ENCODE data around the gene EWSR1. TPM values are rescaled to one million over a fixed set of nuclear protein-coding genes. Genes with fewer than 3 reads are reported as not detected.

The EWSR1 gene
- total and polyA plus RNA-seq, 2 of the 4 experiments (the other 2 are of a cell fraction), result 243 to 518 TPM

DNA sequence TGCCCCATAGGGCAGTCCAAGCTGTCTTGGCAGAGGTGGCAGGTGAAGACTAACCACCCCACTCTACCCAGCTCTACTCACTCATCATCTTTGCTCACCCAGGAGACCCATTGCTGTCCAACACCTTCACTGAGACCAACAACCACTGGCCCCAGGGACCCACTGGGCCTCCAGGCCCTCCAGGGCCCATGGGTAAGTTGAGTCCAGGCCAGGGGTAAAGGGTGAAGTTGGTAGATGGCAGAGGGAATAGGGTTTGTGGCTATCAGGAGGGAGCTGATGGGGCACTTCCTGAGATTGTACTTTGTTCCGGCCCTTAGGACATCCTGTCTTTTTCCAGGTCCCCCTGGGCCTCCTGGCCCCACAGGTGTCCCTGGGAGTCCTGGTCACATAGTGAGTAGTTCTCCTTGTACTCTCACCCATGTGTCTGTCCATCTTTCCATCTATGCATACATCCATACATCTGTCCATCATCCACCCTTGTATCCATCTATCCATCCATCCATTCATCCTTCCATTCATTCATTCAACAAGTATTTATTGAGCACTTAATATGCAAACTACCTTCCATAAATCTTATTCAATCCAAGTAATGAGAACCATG lies 34.7 kb upstream of the EWSR1 start:
- Histone ChIP-seq H2AK9ac (replicated peaks; ENCODE audit: low read depth, low read length, poor library complexity) (no peak overlapping the region), H3K79me1 (ENCODE audit: low read depth in 1 of 2, low read length in 2 of 2) (no peaks in the 10 kb centered on the region), H3K27ac (ENCODE audit: insufficient read depth, low read length) (no peak overlapping the region), H3K9ac (ENCODE audit: low read depth, low read length) (no peak overlapping the region), H3K4ac (ENCODE audit: low read depth, low read length) (no peak overlapping the region), H2BK15ac (ENCODE audit: low read depth, low read length) (no peak overlapping the region), H2AFZ (replicated peaks; ENCODE audit: low read length, poor library complexity) (peak overlapping the region; percentile 32), H3K36me3 (ENCODE audit: control insufficient read depth, insufficient read depth, low read length) (no peaks in the 10 kb centered on the region), H2AK5ac (ENCODE audit: low read depth, low read length) (no peak overlapping the region), H3K4me2 (ENCODE audit: low read depth, low read length) (no peak overlapping the region), H4K20me1 (ENCODE audit: insufficient read depth, low read length) (no peaks in the 10 kb centered on the region), H2BK5ac (ENCODE audit: low read depth, low read length, poor library complexity, severe bottlenecking) (no peak overlapping the region), H4K91ac (ENCODE audit: insufficient read depth, low read depth, low read length) (no peak overlapping the region), H4K8ac (ENCODE audit: low read depth in 2 of 2, low read length in 2 of 2) (no peak overlapping the region), H4K5ac (ENCODE audit: low read depth, low read length) (no peak overlapping the region), H2BK120ac (ENCODE audit: low read depth, low read length) (no peak overlapping the region), H3K4me3 (ENCODE audit: insufficient read depth, low read depth, low read length) (no peak overlapping the region), H3K14ac (replicated peaks; ENCODE audit: low read depth, low read length) (no peak overlapping the region), H2BK20ac (ENCODE audit: low read depth, low read length) (no peak overlapping the region), H3K9me3 (ENCODE audit: control insufficient read depth, insufficient read depth, low read length) (peaks cover 2% of the 10 kb centered on the region; the same call in 1 of the 2 replicates), H3K9me1 (ENCODE audit: insufficient read depth, low read length) (no peaks in the 10 kb centered on the region), H3K4me1 (ENCODE audit: control insufficient read depth, insufficient read depth, low read length) (no peaks in the 10 kb centered on the region), H3K18ac (ENCODE audit: low read depth, low read length) (no peak overlapping the region), H3K56ac (ENCODE audit: extremely low read depth, insufficient read depth, low read length) (no peak overlapping the region), H3K27me3 (ENCODE audit: control insufficient read depth, insufficient read depth, low read length) (peaks cover 2% of the 10 kb centered on the region; the same call in 1 of the 2 replicates), H3K23ac (ENCODE audit: low read depth, low read length) (no peak overlapping the region)
- ChIA-PET CTCF (interaction anchor here (1.3 kb wide), 1 partner anchor 30 kb away, joined by 3 read pairs; no protein-coding TSS in a partner anchor), POLR2A (ENCODE audit: unreplicated experiment) (no interaction called here)
- DNase-seq (no peak), ATAC-seq (ENCODE audit: low read depth) (no peak)
- intact Hi-C loops (cut with micrococcal nuclease) (no loop called here), in situ Hi-C loops (cut with MboI; ENCODE audit: low sequenced_read_pairs) (loop anchor here (25.0 kb wide), 1 partner anchor 621 kb away; no protein-coding TSS in a partner anchor), dilution Hi-C loops (cut with HindIII; ENCODE audit: low sequenced_read_pairs, unreplicated experiment) (no loop called here)
- TF ChIP-seq NFE2L2 (IDR thresholded peaks at IDR 0.05; ENCODE audit: low read depth, low read length), result no peak
- no peak for TF ChIP-seq MAZ (IDR thresholded peaks at IDR 0.05; ENCODE audit: borderline replicate concordance, low read depth, low read length)
- no peak for TF ChIP-seq POLR2A (IDR thresholded peaks at IDR 0.05; ENCODE audit: low read depth, low read length)
- TF ChIP-seq, protein P1, sequence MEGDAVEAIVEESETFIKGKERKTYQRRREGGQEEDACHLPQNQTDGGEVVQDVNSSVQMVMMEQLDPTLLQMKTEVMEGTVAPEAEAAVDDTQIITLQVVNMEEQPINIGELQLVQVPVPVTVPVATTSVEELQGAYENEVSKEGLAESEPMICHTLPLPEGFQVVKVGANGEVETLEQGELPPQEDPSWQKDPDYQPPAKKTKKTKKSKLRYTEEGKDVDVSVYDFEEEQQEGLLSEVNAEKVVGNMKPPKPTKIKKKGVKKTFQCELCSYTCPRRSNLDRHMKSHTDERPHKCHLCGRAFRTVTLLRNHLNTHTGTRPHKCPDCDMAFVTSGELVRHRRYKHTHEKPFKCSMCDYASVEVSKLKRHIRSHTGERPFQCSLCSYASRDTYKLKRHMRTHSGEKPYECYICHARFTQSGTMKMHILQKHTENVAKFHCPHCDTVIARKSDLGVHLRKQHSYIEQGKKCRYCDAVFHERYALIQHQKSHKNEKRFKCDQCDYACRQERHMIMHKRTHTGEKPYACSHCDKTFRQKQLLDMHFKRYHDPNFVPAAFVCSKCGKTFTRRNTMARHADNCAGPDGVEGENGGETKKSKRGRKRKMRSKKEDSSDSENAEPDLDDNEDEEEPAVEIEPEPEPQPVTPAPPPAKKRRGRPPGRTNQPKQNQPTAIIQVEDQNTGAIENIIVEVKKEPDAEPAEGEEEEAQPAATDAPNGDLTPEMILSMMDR (conservative IDR thresholded peaks at IDR 0.05; ENCODE audit: low read depth, low read length), result no peak
- no peak for TF ChIP-seq BHLHE40 (IDR thresholded peaks at IDR 0.05; ENCODE audit: low read depth, low read length)
- no peak for TF ChIP-seq MXI1 (IDR thresholded peaks at IDR 0.05; ENCODE audit: borderline replicate concordance, low read depth, low read length)
- TF ChIP-seq SMC3 (IDR thresholded peaks at IDR 0.05; ENCODE audit: low read depth, low read length), result no peak
- TF ChIP-seq CEBPB (IDR thresholded peaks at IDR 0.05; ENCODE audit: low read depth, low read length), result no peak
- TF ChIP-seq MAFK (IDR thresholded peaks at IDR 0.05; ENCODE audit: low read depth, low read length), result no peak
- TF ChIP-seq, protein P2, sequence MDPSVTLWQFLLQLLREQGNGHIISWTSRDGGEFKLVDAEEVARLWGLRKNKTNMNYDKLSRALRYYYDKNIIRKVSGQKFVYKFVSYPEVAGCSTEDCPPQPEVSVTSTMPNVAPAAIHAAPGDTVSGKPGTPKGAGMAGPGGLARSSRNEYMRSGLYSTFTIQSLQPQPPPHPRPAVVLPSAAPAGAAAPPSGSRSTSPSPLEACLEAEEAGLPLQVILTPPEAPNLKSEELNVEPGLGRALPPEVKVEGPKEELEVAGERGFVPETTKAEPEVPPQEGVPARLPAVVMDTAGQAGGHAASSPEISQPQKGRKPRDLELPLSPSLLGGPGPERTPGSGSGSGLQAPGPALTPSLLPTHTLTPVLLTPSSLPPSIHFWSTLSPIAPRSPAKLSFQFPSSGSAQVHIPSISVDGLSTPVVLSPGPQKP (IDR thresholded peaks at IDR 0.05; ENCODE audit: borderline replicate concordance, low read depth, low read length), result no peak
- TF ChIP-seq FOS (IDR thresholded peaks at IDR 0.05; ENCODE audit: low read depth, low read length), result no peak
- no peak for TF ChIP-seq RFX5 (IDR thresholded peaks at IDR 0.05; ENCODE audit: low read depth, low read length)
- no peak for TF ChIP-seq RCOR1 (IDR thresholded peaks at IDR 0.05; ENCODE audit: insufficient replicate concordance, low read length)
- no peak for TF ChIP-seq RAD21 (IDR thresholded peaks at IDR 0.05; ENCODE audit: low read length)
- TF ChIP-seq, protein P3, sequence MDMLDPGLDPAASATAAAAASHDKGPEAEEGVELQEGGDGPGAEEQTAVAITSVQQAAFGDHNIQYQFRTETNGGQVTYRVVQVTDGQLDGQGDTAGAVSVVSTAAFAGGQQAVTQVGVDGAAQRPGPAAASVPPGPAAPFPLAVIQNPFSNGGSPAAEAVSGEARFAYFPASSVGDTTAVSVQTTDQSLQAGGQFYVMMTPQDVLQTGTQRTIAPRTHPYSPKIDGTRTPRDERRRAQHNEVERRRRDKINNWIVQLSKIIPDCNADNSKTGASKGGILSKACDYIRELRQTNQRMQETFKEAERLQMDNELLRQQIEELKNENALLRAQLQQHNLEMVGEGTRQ (IDR thresholded peaks at IDR 0.05; ENCODE audit: low read depth, low read length), result no peak
- no TSS peak for BruUV-seq (replicated peaks)
- WGBS, 2 experiments (ENCODE audit: extremely low coverage in 2 of 2, insufficient read length in 1 of 2), result no CpG with 5 or more reads among the region's 1 CpG

Data from IMR-90 (cell line).